Endothelial cell of umbilical vein (primary cell): ENCODE data around the gene NSD1.
A peak's percentile ranks its signal among the peaks of the same experiment; 100 is the strongest.

Source experiments
- CTCF ChIP-seq, 2 donors: IDR thresholded peaks; 1 replicate in 1 of 2; 2 replicates in 1 of 2; pipeline ENCODE4 v1.5.1; 2011; ENCODE audit warnings: low read length in 2 of 2, mild to moderate bottlenecking in 2 of 2, moderate library complexity in 2 of 2, control low read depth in 1 of 2, inconsistent platforms in 1 of 2, low read depth in 1 of 2; ENCODE audit not compliant: insufficient read depth in 1 of 2; ENCODE audit errors: extremely low read depth in 1 of 2
- EZH2 ChIP-seq: IDR thresholded peaks from 2 replicates; pipeline ENCODE4 v1.6.1; 2012; ENCODE audit warnings: borderline replicate concordance, low read depth, mild to moderate bottlenecking, moderate library complexity, low read length, inconsistent platforms; ENCODE audit not compliant: severe bottlenecking
- MAX ChIP-seq: IDR thresholded peaks from 2 replicates; pipeline ENCODE4 v1.6.1; 2011; ENCODE audit not compliant: insufficient read depth, insufficient read length
- MYC ChIP-seq: IDR thresholded peaks from one replicate; pipeline ENCODE4 v1.6.1; 2011; ENCODE audit warnings: mild to moderate bottlenecking, low read depth, low read length
- POLR2A ChIP-seq: IDR thresholded peaks from 2 replicates; pipeline ENCODE4 v1.6.1; 2012; ENCODE audit warnings: low read depth, mild to moderate bottlenecking, control low read depth, low read length
- POLR2AphosphoS5 ChIP-seq: IDR thresholded peaks from 2 replicates; pipeline ENCODE4 v1.6.1; 2012; ENCODE audit warnings: low read depth, mild to moderate bottlenecking, control low read depth, low read length, moderate library complexity; ENCODE audit not compliant: insufficient read depth

GRCh38 chr5:177303121-177303924 is 169.8 kb downstream of the NSD1 start, which contains the start of the genes PRELID1 and RAB24:
- peak in 1 of 2 donors; percentile 49 for TF ChIP-seq CTCF (IDR thresholded peaks at IDR 0.05; ENCODE audit: extremely low read depth in 1 of 2, insufficient read depth in 1 of 2, low read depth in 1 of 2, low read length in 2 of 2)
- peak; percentile 80 for TF ChIP-seq POLR2AphosphoS5
- peak; percentile 86 for TF ChIP-seq MAX
- TF ChIP-seq MYC, result no peak
- TF ChIP-seq EZH2, result no peak
- TF ChIP-seq POLR2A, result peak; percentile 45
